NCI-H1105 treated with DMSO at 0.1 percent for 48 hours (cell line): Measurements from ENCODE around the gene TMEM141.

Experiments used
- DNase-seq: peaks from one replicate; lab custom pipeline; 2025; lab: John Stamatoyannopoulos, UW

Gene TMEM141

GRCh38 chr9:136814725-136815421 is 23.7 kb downstream of the TMEM141 start:
- no peak for DNase-seq

- DNase-seq = no peak
Measured at GRCh38 chr9:136815422-136815782, 24.3 kb downstream of the TMEM141 start.

- DNase-seq = no peak
Measured at GRCh38 chr9:136820971-136821825, 30.1 kb downstream of the TMEM141 start.

- DNase-seq = no peak
Measured at GRCh38 chr9:136821826-136822544, 30.8 kb downstream of the TMEM141 start.

- DNase-seq = no peak
Measured at GRCh38 chr9:136823136-136824046, 32.2 kb downstream of the TMEM141 start.

- DNase-seq = no peak
Measured at GRCh38 chr9:136824496-136825225, 33.5 kb downstream of the TMEM141 start.

- DNase-seq = no peak
Measured at GRCh38 chr9:136825295-136826187, 34.4 kb downstream of the TMEM141 start.

- no peak for DNase-seq
Measured at GRCh38 chr9:136826188-136826541, 35.0 kb downstream of the TMEM141 start.

GRCh38 chr9:136826703-136827582 is 35.8 kb downstream of the TMEM141 start:
- DNase-seq = no peak

GRCh38 chr9:136827794-136828473 is 36.8 kb downstream of the TMEM141 start:
- no peak for DNase-seq

GRCh38 chr9:136828474-136829140 is 37.5 kb downstream of the TMEM141 start:
- DNase-seq = no peak

- DNase-seq = no peak
Measured at GRCh38 chr9:136829412-136829811, 38.3 kb downstream of the TMEM141 start.

- no peak for DNase-seq
Measured at GRCh38 chr9:136829981-136830885, 39.1 kb downstream of the TMEM141 start.

- no peak for DNase-seq
Measured at GRCh38 chr9:136831002-136831719, 40.0 kb downstream of the TMEM141 start.

- DNase-seq = no peak
Measured at GRCh38 chr9:136831720-136832104, 40.6 kb downstream of the TMEM141 start.

GRCh38 chr9:136832581-136832980 is 41.4 kb downstream of the TMEM141 start:
- no peak for DNase-seq
